HEK293 (cell line): ENCODE results near the gene COL6A5.

ENCODE experiments used
- CTCF ChIA-PET: fragments of 350-600 bp; formaldehyde crosslinking; extraction: SDS; loops from one replicate; lab custom pipeline; 2021; ENCODE audit warnings: antibody characterized with exemption; lab: Yijun Ruan, JAX
- POLR2A ChIA-PET: fragments of 300-600 bp; formaldehyde crosslinking; extraction: SDS; loops from one replicate; lab custom pipeline; 2020; ENCODE audit warnings: antibody characterized with exemption, inconsistent platforms; lab: Yijun Ruan, JAX
- H3K27ac ChIP-seq: fragments of 200-500 bp; sonication (Bioruptor generic); 2 replicates; pipeline ENCODE4 v1.5.1; 2014; ENCODE audit warnings: low read depth, low read length, control low read depth, inconsistent platforms; ENCODE audit errors: extremely low read depth
- H3K36me3 ChIP-seq, 2 experiments: fragments of 200-500 bp in 1 of 2; sonication (Bioruptor generic) in 1 of 2; 1 replicate in 1 of 2; 2 replicates in 1 of 2; pipeline ENCODE4 v1.5.1; 2014 to 2017; ENCODE audit warnings: inconsistent platforms in 2 of 2, low read length in 2 of 2; ENCODE audit not compliant: control insufficient read depth in 2 of 2, insufficient read depth in 1 of 2
- H3K4me1 ChIP-seq: fragments of 200-500 bp; sonication (Bioruptor generic); 2 replicates; pipeline ENCODE4 v1.5.1; 2014; ENCODE audit warnings: mild to moderate bottlenecking, low read length, inconsistent platforms; ENCODE audit not compliant: control insufficient read depth, insufficient read depth
- H3K4me3 ChIP-seq: 2 replicates; pipeline ENCODE4 v1.5.1; 2011; ENCODE audit warnings: low read depth, mild to moderate bottlenecking, control low read depth, low read length, moderate library complexity
- H3K9me3 ChIP-seq: fragments of 200-500 bp; sonication (Bioruptor generic); 2 replicates; pipeline ENCODE4 v1.5.1; 2014; ENCODE audit warnings: low read depth, low read length, inconsistent platforms; ENCODE audit not compliant: control insufficient read depth, insufficient read depth
- GLI2 ChIP-seq: fragments of 450-650 bp; formaldehyde crosslinking; IDR thresholded peaks from 2 replicates; pipeline ENCODE4; 2017; ENCODE audit warnings: missing biosample characterization, missing genetic modification characterization, low read depth, borderline replicate concordance
- IKZF3 ChIP-seq: fragments of 450-650 bp; IDR thresholded peaks from 2 replicates; pipeline ENCODE4 v1.5.0; 2018; ENCODE audit warnings: missing biosample characterization, mild to moderate bottlenecking, missing genetic modification characterization, moderate library complexity
- KLF8 ChIP-seq: fragments of 450-650 bp; formaldehyde crosslinking; IDR thresholded peaks from 2 replicates; pipeline ENCODE4 v1.5.1; 2016; ENCODE audit warnings: missing biosample characterization, missing genetic modification characterization
- PBX3 ChIP-seq: sonication (generic); formaldehyde crosslinking; IDR thresholded peaks from 2 replicates; pipeline ENCODE4 v1.8.1; 2022; ENCODE audit warnings: mild to moderate bottlenecking, moderate library complexity, missing genetic modification reagents
- PRDM6 ChIP-seq: fragments of 450-650 bp; formaldehyde crosslinking; IDR thresholded peaks from 2 replicates; pipeline ENCODE4 v1.5.1; 2017; ENCODE audit warnings: missing biosample characterization, missing genetic modification characterization
- REST ChIP-seq: fragments of 450-650 bp; formaldehyde crosslinking; IDR thresholded peaks from 2 replicates; pipeline ENCODE4 v1.5.1; 2016; ENCODE audit warnings: missing biosample characterization, missing genetic modification characterization
- SALL2 ChIP-seq: fragments of 450-650 bp; formaldehyde crosslinking; IDR thresholded peaks from 2 replicates; pipeline ENCODE4 v1.5.0; 2017; ENCODE audit warnings: missing biosample characterization, mild to moderate bottlenecking, missing genetic modification characterization, borderline replicate concordance
- SCRT2 ChIP-seq: fragments of 450-650 bp; formaldehyde crosslinking; IDR thresholded peaks from 2 replicates; pipeline ENCODE4 v1.5.1; 2016; ENCODE audit warnings: missing biosample characterization, missing genetic modification characterization
- ZBTB48 ChIP-seq: fragments of 450-650 bp; formaldehyde crosslinking; IDR thresholded peaks from 2 replicates; pipeline ENCODE4 v1.5.1; 2016; ENCODE audit warnings: missing biosample characterization, missing genetic modification characterization
- ZNF335 ChIP-seq: fragments of 450-650 bp; formaldehyde crosslinking; conservative IDR thresholded peaks from 2 replicates; pipeline ENCODE4 v1.5.1; 2016; ENCODE audit warnings: missing biosample characterization, missing genetic modification characterization
- ZNF423 ChIP-seq: fragments of 450-650 bp; formaldehyde crosslinking; IDR thresholded peaks from 2 replicates; pipeline ENCODE4 v1.5.1; 2016; ENCODE audit warnings: missing biosample characterization, missing genetic modification characterization
- ZNF549 ChIP-seq: fragments of 450-650 bp; IDR thresholded peaks from 2 replicates; pipeline ENCODE4 v1.5.1; 2018; ENCODE audit warnings: missing biosample characterization, missing genetic modification characterization, mild to moderate bottlenecking, inconsistent platforms, moderate library complexity
- ZNF585B ChIP-seq: fragments of 450-650 bp; formaldehyde crosslinking; IDR thresholded peaks from 2 replicates; pipeline ENCODE4 v1.5.1; 2016; ENCODE audit warnings: missing biosample characterization, missing genetic modification characterization
- ZNF692 ChIP-seq: fragments of 450-650 bp; formaldehyde crosslinking; IDR thresholded peaks from 2 replicates; pipeline ENCODE4 v1.5.1; 2016; ENCODE audit warnings: missing biosample characterization, missing genetic modification characterization
- ZNF785 ChIP-seq: fragments of 450-650 bp; formaldehyde crosslinking; IDR thresholded peaks from 2 replicates; pipeline ENCODE4 v1.5.1; 2016; ENCODE audit warnings: missing biosample characterization, missing genetic modification characterization
- ZNF791 ChIP-seq: fragments of 450-650 bp; formaldehyde crosslinking; IDR thresholded peaks from 2 replicates; pipeline ENCODE4 v1.5.1; 2016; ENCODE audit warnings: missing biosample characterization, missing genetic modification characterization
- ZNF792 ChIP-seq: fragments of 450-650 bp; formaldehyde crosslinking; IDR thresholded peaks from 2 replicates; pipeline ENCODE4 v1.5.1; 2016; ENCODE audit warnings: missing biosample characterization, missing genetic modification characterization
- ZSCAN23 ChIP-seq: fragments of 450-650 bp; formaldehyde crosslinking; IDR thresholded peaks from 2 replicates; pipeline ENCODE4 v1.5.1; 2016; ENCODE audit warnings: missing biosample characterization, missing genetic modification characterization

The COL6A5 gene

GRCh38 chr3:130468311-130468710 lies 122.8 kb downstream of the COL6A5 start (continued):
- TF ChIP-seq PBX3, result no peak

GRCh38 chr3:130470126-130470525 lies 124.7 kb downstream of the COL6A5 start:
- POLR2A ChIA-PET, result no interaction called here

GRCh38 chr3:130473416-130473815 lies 127.9 kb downstream of the COL6A5 start:
- CTCF ChIA-PET, result no interaction called here
- TF ChIP-seq ZNF785 (tag by site-specific recombination), result no peak
- TF ChIP-seq PRDM6 (tag by site-specific recombination), result no peak
- TF ChIP-seq ZNF423 (tag by site-specific recombination), result no peak
- no peak for TF ChIP-seq ZNF585B
- TF ChIP-seq GLI2 (tag by site-specific recombination), result no peak
- TF ChIP-seq SALL2 (tag by site-specific recombination), result no peak
- TF ChIP-seq KLF8 (tag by site-specific recombination), result no peak
- no peak for TF ChIP-seq ZNF549 (tag by site-specific recombination)
- TF ChIP-seq ZBTB48, result no peak
- TF ChIP-seq ZSCAN23 (tag by site-specific recombination), result no peak
- no peak for TF ChIP-seq SCRT2
- TF ChIP-seq PBX3, result no peak
- no peak for TF ChIP-seq REST (tag by site-specific recombination)
- TF ChIP-seq ZNF335 (tag by site-specific recombination), result no peak

More at GRCh38 chr3:130470126-130470525, 124.7 kb downstream of the COL6A5 start:
- H3K4me1 ChIP-seq, result no peaks in the 10 kb centered on the region
- no peak for TF ChIP-seq IKZF3
- TF ChIP-seq ZNF692 (tag by site-specific recombination), result no peak
- TF ChIP-seq ZNF792, result no peak
- TF ChIP-seq ZNF791 (tag by site-specific recombination), result no peak
- TF ChIP-seq SCRT2, result no peak
- H3K9me3 ChIP-seq, result no peaks in the 10 kb centered on the region
- H3K27ac ChIP-seq, result no peak overlapping the region
- H3K36me3 ChIP-seq, result no peaks in the 10 kb centered on the region
- CTCF ChIA-PET, result no interaction called here
- no peak overlapping the region for H3K4me3 ChIP-seq

More at GRCh38 chr3:130473416-130473815, 127.9 kb downstream of the COL6A5 start:
- Histone ChIP-seq H3K4me1 (no peaks in the 10 kb centered on the region), H3K4me3 (no peak overlapping the region), H3K27ac (no peak overlapping the region), H3K36me3 (no peaks in the 10 kb centered on the region), H3K9me3 (no peaks in the 10 kb centered on the region)
- POLR2A ChIA-PET, result no interaction called here
